BJ (cell line): ENCODE results near the gene BCAR3. TPM values are rescaled to one million over a fixed set of nuclear protein-coding genes. Genes with fewer than 3 reads are reported as not detected.

Experiments used
- CTCF ChIA-PET: fragments of 350-600 bp; formaldehyde crosslinking; extraction: SDS; loops from one replicate; lab custom pipeline; 2021; ENCODE audit warnings: antibody characterized with exemption, inconsistent platforms; lab: Yijun Ruan, JAX
- POLR2A ChIA-PET: fragments of 300-600 bp; sonication (Branson Sonifier 250); formaldehyde crosslinking; extraction: SDS; loops from one replicate; lab custom pipeline; 2021; ENCODE audit warnings: antibody characterized with exemption; lab: Charles Lee
- DNase-seq: peaks from one replicate; pipeline ENCODE4 v3.0.0-alpha.2; 2011; ENCODE audit warnings: low read depth
- H3K27me3 ChIP-seq: 2 replicates; pipeline ENCODE4 v1.6.0; 2011; ENCODE audit warnings: low read length; ENCODE audit not compliant: control insufficient read depth, insufficient read depth
- H3K36me3 ChIP-seq: 2 replicates; pipeline ENCODE4 v1.5.1; 2011; ENCODE audit warnings: low read length; ENCODE audit not compliant: control insufficient read depth, insufficient read depth
- H3K4me3 ChIP-seq: 2 replicates; pipeline ENCODE4 v1.5.1; 2011; ENCODE audit warnings: low read depth, mild to moderate bottlenecking, control low read depth, low read length
- CTCF ChIP-seq: IDR thresholded peaks from 2 replicates; pipeline ENCODE4 v1.5.1; 2011; ENCODE audit warnings: low read depth, mild to moderate bottlenecking, control low read depth, inconsistent platforms, low read length, moderate library complexity; ENCODE audit not compliant: insufficient read depth
- polyA plus RNA-seq: library from polyadenylated mRNA; depleted of rRNA; stranded (reverse); fragments of >200 nt; gene quantifications from 2 replicates; pipeline ENCODE4 v1.2.3, GENCODE V29; 2011

BCAR3 gene
- polyA plus RNA-seq, 1 experiment = 31.7 TPM

- TF ChIP-seq CTCF = no peak
- Histone ChIP-seq H3K4me3 (no peak overlapping the region), H3K27me3 (no peaks in the 10 kb centered on the region), H3K36me3 (no peaks in the 10 kb centered on the region)
- ChIA-PET POLR2A (no interaction called here), CTCF (interaction anchor here (1.1 to 2.2 kb wide), 3 partner anchors 14 to 96 kb away, joined by 3 to 7 read pairs (median 6); no protein-coding TSS in a partner anchor)
- DNase-seq = no peak
Measured at GRCh38 chr1:93717640-93718039, 36.0 kb upstream of the BCAR3 start.

DNA sequence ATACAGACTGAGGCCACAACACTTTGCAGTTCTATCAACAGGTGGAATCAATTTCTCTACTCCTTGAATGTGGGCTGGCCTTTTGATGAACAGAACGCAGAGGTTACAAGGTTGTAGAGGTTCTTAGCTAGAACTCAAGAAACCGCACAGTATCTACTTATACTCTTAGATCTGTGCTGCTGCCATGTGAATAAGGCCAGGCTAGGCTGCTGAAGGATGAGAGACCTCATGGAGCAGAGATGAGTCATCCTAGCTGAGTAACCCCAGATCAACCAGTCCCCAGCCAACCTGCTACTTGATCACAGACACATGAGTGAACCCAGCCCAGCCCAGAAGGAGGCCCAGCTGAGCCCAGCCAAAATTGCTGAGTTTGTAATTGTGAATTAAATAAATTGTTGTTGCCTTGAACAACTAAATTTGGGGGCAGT lies 35.3 kb upstream of the BCAR3 start:
- DNase-seq = no peak
- no peak for TF ChIP-seq CTCF
- no peaks in the 10 kb centered on the region for H3K36me3 ChIP-seq
- ChIA-PET POLR2A (no interaction called here), CTCF (interaction anchor here (2.0 to 2.2 kb wide), 2 partner anchors 14 to 97 kb away, joined by 6 read pairs; no protein-coding TSS in a partner anchor)
- no peaks in the 10 kb centered on the region for H3K27me3 ChIP-seq
- no peak overlapping the region for H3K4me3 ChIP-seq

GRCh38 chr1:93716163-93716562 lies 34.5 kb upstream of the BCAR3 start:
- CTCF ChIA-PET = interaction anchor here (2.0 to 2.2 kb wide), 2 partner anchors 13 to 98 kb away, joined by 6 read pairs; no protein-coding TSS in a partner anchor
- POLR2A ChIA-PET = interaction anchor here (0.6 kb wide), 1 partner anchor 365 kb away, joined by 3 read pairs; no protein-coding TSS in a partner anchor
- no peaks in the 10 kb centered on the region for H3K36me3 ChIP-seq
- DNase-seq = no peak
- no peak for TF ChIP-seq CTCF
- H3K4me3 ChIP-seq = no peak overlapping the region
- H3K27me3 ChIP-seq = no peaks in the 10 kb centered on the region

- H3K36me3 ChIP-seq = no peaks in the 10 kb centered on the region
- H3K4me3 ChIP-seq = no peak overlapping the region
- POLR2A ChIA-PET = interaction anchor here (0.6 kb wide), 1 partner anchor 365 kb away, joined by 3 read pairs; no protein-coding TSS in a partner anchor
- CTCF ChIA-PET = interaction anchor here (2.0 kb wide), 1 partner anchor 13 kb away, joined by 6 read pairs; no protein-coding TSS in a partner anchor
- DNase-seq = no peak
- no peak for TF ChIP-seq CTCF
- H3K27me3 ChIP-seq = no peaks in the 10 kb centered on the region
Measured at GRCh38 chr1:93715529-93716126, 34.0 kb upstream of the BCAR3 start.

DNA sequence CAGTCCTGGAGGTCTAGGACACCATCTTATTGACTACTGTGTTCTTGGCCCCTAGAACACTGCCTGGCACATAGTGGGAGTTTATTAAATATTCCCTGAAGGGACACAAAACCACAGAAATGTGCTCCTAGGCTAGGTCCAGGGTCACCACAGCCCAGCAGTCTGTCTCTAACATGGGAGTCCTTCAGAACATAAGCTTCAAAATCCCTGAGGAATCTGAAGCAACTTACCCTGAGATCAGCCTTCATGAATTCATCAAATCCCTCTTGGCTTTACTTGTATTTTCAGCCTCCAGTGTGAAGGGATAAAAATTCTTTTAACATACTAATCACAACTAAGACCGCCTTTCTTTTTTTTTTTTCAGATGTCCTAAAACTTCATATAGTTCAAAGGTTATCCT lies 32.7 kb upstream of the BCAR3 start:
- ChIA-PET CTCF (no interaction called here), POLR2A (no interaction called here)
- DNase-seq = no peak
- Histone ChIP-seq H3K4me3 (no peak overlapping the region), H3K27me3 (no peaks in the 10 kb centered on the region), H3K36me3 (no peaks in the 10 kb centered on the region)
- TF ChIP-seq CTCF = no peak
